HT-29 (cell line): Measurements from ENCODE around the gene LTB. TPM values are rescaled to one million over a fixed set of nuclear protein-coding genes. Genes with fewer than 3 reads are reported as not detected.
A peak's percentile ranks its signal among the peaks of the same experiment; 100 is the strongest.
"Not testable (repeated sequence)": the region's sequence is repeated elsewhere in the genome, so short reads cannot be mapped to it uniquely, and the experiment has no call there.

ENCODE experiments used
- DNase-seq: peaks from one replicate; pipeline ENCODE4 v3.0.0-alpha.2; 2015; ENCODE audit warnings: low spot score
- total RNA-seq: library from RNA; depleted of rRNA; stranded (reverse); fragments of >200 nt; shearing (Covaris generic); gene quantifications from 2 replicates; pipeline ENCODE4 v1.2.3, GENCODE V29; 2014

Gene LTB
- total RNA-seq, 1 experiment from 2014 or later: not detected

DNA sequence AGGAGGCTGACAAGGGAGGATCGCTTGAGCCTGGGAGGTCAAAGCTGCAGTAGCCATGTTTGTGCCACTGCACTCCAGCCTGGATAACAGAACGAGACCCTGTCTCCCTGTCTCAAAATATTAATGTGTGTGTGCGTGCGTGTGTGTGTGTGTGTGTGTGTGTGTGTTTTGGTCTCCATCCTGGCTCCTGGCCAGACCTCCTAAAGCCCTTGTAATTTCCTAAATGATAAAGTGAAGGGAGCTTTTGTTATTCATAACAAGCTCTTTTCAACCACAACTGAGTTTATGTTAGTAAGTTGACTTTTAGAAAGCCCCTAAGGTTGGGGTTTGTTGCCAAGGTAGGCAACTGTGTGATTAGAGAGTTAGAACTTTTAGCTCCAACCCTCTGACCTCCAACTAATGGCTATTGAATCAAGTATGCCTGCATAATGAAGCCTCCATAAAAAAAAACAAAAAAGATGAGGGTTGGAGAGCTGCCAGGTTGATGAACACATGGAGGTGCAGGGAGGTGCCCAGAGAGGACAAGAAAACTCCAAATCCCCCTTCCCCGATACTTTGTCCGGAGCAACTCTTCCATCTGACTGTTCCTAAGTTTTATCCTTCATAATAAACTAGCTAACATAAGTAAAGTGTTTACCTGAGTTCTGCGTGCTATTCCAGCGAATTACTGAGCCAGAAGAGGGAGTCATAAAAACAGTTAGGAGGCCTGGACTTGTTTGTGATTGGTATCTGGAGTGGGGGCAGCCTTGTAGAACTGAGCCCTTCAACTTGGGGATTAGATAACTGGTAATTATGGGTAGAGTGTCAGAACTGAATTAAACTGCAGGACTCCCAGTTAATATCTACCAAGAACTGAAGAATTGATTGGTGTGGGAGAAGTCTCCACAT is 27.5 kb upstream of the LTB start:
- DNase-seq: no peak

DNA sequence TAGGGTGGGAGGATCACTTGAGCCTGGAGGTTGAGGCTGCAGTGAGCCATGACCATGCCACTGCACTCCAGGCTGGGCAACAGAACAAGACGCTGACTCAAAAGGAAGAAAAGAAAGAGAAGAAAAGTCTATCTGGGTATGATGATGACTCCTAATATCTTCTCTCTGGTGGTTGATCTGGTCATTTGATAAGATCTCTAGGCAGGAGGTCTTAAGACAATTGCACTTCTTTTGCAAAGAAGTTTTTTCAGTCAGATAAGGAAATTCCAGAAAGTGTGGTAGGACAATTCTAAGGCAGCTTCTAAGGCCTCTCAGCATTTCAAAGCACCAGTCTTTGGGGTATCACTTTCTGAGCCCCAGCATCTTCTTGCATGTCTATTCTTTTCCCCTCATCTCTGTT is 25.1 kb upstream of the LTB start:
- DNase-seq: no peak

DNA sequence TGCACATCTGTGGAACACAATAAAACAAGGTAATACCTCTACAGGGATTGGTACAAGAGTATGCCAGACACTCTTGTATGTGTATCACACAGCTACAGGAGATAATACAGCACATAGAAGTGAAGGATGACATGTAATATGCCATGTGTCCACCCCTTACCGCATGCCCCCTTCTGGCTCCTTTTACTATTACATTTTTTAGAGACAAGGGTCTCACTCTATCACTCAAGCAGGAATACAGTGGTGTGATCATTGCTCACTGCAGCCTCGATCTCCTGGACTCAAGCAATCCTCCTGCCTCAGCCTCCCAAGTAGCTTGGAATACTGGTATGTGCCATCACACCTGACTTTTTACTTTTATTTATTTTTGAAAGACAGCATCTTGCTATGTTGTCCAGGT is 14.8 kb upstream of the LTB start:
- peak; percentile 42 for DNase-seq

DNA sequence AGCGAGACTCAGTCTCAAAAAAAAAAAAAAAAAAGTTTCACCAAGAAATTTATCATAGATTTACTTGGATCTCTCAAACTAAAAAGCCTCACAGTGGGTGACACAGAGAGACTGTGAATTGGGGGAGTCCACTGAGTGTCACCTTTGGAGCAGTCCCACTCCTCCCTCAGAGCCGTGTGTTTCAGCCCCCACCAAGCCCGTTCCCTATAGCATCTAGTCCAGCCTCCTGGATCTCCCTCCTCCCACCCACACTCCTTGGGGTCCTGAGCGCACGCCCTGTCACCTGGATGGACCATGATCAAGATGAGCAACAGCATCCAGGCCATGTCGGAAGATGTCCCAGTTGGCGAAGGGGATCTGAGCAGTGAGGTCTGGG is 10.2 kb upstream of the LTB start:
- no peak for DNase-seq

DNA sequence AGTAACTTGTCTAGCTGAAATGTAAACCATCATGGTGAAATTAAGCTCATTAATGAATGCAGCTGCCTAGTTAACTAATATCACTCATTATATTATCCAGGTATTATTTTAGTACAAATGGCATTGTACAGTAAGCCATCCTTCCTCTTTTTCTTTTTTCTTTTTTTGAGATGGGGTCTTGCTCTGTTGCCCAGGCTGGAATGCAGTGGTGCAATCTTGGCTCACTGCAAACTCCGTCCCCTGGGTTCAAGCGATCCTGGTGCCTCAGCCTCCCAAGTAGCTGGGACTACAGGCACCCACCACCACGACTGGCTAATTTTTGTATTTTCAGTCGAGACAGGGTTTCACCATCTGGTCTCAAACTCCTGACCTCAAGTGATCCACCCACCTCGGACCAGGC is 8.5 kb upstream of the LTB start:
- not testable (repeated sequence) for DNase-seq

DNA sequence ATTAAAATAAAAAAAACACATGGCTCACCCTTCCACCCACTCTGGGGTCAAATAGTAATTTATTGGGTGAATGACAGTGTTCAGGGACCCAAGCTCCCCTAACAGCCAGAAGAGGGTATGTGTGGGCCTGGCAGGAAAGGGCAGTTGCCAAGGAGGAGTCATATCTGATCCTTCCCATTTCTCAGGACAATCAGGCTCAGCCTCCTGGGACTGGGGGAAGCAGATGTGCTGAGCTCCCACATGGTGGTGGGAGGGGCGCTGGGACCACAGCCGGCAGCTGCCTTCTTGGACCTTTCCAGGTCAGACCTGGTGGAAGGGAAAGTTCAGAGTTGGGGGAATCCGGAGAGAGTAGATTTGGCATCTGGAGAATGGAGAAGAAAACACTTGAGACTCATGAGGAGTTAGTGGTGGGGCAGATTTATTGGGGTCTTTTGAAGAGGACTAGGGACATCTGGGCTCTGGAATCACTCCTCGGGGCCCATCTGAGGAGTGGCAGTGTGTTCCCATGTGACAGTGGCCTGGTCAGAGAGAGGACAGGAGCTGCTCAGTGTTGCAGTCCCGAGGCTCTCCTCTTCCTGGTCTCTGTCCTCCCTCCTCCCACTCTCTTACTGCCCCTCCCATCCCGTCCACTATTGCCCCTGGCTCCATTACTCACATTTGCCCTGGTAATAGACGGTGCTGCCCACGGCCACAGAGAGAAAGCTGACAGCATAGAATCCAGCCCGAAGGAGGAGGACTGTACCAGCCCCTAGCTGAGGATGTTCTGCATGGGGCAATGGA is 6.8 kb upstream of the LTB start:
- DNase-seq: no peak

DNA sequence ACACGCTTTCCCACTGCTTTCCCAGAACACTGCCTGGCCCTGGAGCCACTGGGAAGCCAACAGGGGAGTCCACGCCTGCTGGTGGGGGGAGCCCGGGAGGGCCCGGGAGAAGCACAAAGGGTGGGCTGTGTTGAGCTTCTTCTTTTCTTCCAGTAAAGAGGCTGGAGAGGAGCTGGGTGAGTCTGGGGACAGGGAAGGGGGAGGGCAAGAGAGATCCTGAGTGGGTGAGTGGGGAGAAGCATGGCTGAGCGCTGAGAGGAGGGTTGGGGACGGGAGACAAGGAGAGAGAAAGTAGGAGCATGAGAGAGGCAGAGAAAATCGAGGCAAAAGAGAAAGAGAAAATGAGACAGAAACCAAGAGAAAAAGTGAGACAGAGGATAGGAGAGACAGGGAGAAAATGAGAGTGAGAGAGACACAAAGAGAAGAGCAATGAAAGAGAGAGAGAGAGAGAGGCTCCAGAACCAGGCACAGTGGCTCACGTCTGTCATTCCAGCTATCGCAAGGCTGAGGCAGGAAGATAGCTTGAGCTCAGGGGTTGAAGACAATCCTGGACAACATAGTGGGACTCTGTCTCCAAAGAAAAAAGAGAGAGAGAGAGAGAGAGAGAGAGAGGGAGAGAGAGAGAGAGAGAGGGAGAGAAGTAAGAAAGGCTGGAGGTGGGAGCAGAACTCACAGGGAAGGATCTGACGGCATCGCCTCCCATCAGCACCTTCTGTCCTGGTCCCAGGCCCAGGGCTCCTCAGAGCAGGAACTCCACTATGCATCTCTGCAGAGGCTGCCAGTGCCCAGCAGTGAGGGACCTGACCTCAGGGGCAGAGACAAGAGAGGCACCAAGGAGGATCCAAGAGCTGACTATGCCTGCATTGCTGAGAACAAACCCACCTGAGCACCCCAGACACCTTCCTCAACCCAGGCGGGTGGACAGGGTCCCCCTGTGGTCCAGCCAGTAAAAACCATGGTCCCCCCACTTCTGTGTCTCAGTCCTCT is 5.9 kb upstream of the LTB start:
- no peak for DNase-seq

DNA sequence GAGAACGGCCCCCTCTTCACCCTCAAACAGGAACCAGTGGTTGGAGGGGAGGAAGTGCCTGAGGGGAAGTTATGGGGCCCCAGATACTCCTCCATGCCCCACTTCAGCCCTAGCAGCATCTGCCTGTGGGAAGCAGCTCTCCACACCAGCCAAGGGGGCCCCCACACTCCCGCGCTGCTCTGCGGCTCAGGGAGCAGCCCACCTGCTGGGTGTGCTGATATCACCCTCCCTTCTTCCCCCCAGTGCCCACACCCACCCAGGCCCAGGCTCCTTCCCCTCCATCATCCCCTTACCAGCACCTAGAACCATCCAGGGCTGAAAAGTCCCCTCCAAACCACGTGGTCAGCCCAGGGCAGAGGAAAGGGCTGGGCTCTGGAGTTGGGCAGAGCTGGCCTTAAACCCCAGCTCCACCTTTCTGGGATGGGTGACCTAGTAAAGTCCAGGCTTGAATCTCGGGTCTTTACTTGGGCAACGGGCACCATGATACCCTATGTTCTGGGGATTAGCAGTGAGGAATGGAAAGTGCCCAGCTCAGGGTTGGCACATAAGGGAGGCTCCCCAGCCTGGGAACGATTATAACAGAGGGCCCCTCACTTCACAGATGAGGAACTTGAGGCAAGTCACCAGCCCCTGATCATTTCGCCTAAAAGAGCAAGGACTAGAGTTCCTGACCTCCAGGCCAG is 4.5 kb upstream of the LTB start:
- no peak for DNase-seq

DNA sequence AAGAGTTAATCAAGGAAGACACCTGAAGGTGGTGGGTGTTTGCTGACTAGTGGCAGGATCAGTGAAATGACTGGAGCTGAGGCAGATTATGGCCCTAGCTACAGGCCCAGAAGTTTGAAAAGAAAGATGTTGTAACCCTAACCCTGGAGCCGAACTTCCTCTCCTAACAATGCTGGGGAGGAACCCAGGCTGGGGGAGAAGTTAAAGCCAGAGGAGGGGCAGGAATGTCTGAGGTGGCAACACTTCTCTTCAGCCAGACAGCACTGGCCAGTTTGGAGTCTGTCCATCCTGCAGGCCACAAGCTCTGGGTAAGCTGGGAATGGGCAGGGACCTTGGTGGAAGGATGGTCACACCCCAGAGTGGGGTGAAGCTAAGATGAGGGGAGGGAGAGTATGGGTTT is 3.8 kb upstream of the LTB start, which contains the start of gene LST1:
Gene LST1, plus strand, starts transcription at position 270 of the 400 bp plus-strand sequence. CDS start 1,023 bp downstream, outside the sequence.
- DNase-seq: no peak

DNA sequence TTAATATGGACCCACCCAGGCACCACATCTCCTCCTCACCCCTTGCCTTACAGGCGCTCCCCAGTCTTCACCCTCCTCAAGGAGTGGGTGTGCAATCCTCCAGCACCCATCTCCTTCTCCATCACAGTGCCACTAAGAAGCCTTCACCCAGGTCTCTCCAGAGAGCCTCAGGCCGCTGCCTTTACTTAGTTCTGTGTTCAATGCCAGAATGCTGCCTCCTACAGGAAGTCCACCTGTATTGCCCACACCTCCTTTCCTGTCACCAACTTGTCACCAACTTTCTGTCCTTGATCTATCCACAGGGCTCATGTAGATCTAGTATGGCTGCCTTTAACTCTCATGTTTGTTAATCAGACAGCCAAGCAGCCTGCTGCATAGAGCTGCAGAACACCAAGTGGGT is 3.3 kb upstream of the LTB start:
- DNase-seq: peak; percentile 32

DNA sequence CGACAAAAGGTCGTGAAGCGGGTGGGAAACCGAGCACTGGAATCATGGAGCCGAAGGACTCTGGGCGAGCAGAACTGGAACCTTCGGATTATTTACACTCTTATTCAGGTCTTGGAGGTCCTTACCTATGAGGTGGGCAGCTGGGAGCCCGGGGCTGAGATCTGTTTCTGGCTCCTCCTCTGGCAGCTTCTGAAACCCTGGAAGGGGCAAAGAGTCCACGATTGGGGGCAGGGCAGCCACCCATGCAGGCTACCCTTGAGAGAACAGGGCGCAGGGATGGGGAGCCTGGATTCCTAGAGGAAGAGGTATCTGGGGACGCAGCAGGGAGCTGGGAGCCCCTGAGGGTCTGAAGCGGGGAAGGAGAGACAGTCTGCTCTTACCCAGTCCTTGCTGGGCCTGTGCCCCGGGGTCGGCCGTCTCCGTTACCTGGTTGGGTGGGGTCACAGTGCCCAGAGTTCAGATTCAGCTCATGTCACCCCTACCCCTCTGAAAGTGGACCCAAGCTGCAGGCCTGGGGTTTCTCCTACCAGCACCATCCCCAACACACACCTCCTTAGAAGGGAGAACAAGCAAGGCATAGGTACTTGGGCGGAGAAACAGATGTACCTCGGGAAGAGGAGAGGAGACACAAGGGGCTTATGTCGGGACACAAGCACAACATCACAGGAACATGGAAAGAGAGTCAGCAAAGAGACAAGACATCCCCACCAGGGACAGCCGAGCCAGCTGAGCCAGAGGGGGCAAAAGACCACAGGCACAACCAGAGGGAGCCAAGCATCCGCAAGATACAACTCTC is 592 bp downstream of the LTB start:
- DNase-seq: no peak

DNA sequence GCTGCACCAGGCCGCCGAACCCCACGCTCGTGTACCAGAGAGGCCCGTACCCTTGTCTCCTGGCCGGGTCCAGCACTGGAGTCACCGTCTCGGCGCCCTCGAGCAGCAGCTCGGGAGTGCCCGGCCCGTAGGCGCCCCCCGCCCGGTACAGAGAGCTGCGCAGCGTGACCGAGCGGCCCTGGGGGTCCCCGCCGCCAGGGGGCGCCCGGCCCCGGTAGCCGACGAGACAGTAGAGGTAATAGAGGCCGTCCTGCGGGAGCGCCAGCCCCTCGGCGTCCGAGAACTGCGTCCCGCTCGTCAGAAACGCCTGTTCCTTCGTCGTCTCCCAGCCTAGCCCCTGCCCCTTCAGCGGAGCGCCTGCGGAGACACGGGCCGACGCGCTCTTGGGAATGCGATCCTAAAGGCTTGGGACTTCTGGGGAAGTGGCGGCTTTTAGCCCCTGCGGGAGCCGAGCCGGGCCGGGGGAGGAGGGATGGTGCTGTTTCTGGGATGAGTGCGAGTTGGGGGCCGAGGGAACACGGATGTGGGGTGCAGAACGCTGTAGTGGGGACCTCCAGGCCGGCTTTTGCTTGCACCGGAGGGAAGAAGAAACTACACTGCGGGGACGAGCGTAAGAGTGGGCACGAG is 1.3 kb downstream of the LTB start:
- DNase-seq: peak; percentile 66

DNA sequence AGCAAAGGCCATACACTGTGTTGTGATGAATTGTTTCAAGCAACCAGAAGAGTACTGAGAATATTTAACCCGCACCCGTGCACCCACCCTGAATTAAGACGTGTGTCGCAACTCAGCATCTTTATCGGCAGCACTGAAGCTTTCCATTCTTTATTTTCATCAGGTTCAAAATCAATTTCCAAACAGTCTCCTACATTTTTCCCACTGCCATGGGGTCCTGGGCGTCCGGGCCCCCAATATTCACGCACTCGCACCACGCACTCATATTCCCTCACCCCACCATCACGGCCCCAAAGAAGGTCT is 1.8 kb downstream of the LTB start:
- DNase-seq: no peak

DNA sequence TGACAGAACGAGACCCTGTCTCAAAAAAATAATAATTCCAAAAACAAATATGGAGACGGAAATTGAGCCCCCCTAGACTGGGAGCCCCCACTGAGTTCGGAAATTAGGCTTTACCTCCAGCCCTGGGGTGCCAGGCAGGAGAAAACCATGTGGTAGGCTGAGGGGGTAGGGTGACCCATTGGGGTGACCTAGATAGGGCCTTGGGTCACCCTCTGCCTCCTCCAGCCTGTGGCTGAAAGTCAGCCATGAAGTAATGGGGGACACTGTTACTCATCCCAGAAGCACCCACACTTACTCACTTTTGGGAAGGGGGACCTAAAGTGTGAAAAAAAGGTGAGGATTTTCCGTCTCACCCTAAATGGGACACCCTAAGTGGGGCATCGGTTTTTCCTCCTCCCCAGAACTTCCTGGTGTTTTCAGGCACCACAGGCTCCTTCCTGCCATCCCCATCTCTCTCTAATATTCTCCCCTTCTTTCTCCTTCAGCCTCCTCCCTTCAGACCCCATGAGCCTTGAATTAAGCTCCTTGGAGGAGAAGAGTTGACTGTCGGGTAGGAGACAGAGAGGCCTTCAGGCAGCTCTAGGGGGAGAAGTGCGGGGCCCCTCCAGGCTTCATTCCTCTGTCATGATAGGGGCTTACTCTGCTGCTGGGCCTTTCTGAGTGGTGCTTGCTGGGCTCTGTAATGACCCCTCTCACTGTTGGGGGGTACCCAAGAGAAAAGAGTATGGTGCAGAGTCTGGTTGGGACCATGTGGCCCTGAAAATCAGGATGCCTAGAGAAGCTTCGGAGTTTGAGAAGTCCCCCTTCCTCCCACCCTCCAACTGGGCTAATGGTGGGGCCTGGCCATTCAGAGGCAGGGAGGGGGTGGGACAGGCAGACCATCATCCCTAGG is 2.4 kb downstream of the LTB start:
- no peak for DNase-seq

DNA sequence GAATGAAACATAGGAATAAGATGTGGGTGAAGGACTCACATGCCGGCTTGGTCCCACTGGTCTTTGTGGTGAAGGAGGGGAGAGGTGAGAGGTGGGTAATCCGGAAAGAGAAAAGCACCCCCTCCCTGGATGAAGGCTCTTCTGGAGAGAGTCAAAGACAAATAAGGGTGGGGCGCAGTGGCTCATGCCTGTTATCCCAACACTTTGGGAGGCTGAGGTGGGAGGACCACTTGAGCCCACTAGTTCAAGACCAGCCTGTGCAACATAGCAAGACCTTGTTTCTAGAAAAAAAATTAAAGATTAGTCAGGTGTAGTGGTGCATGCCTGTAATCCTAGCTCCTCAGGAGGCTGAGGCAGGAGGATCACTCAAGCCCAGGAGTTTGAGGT is 3.1 kb downstream of the LTB start:
- no peak for DNase-seq

DNA sequence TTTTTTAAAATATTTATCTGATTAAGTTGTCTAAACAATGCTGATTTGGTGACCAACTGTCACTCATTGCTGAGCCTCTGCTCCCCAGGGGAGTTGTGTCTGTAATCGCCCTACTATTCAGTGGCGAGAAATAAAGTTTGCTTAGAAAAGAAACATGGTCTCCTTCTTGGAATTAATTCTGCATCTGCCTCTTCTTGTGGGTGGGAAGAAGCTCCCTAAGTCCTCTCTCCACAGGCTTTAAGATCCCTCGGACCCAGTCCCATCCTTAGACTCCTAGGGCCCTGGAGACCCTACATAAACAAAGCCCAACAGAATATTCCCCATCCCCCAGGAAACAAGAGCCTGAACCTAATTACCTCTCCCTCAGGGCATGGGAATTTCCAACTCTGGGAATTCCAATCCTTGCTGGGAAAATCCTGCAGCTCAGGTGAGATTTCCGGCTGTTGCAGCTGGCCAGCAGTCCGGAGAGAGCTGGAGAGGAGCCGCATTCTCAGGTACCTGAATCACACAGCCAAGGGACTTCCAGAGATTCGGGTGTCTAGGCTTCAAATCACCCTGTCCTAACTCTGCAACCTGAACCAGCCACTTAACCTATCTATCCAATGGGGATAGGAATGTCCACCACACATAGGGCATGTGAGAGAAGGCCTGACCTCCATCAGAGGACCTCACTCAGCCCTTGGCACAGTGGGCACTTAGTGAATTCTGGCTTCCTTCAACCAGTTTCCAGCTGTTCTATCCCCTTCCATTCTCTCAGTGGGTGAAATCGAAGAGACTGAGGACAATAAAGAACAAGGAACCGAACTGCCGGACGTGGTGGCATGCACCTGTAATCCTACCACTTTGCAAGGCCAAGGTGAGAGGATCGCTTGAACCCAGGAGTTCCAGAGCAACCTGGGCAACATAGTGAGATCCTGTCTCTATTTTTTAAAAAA is 3.8 kb downstream of the LTB start:
- no peak for DNase-seq

DNA sequence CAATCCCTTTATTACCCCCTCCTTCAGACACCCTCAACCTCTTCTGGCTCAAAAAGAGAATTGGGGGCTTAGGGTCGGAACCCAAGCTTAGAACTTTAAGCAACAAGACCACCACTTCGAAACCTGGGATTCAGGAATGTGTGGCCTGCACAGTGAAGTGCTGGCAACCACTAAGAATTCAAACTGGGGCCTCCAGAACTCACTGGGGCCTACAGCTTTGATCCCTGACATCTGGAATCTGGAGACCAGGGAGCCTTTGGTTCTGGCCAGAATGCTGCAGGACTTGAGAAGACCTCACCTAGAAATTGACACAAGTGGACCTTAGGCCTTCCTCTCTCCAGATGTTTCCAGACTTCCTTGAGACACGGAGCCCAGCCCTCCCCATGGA is 4.7 kb downstream of the LTB start:
- DNase-seq: no peak
